GM23338 (cell line): ENCODE results near the gene ROR1. TPM values are rescaled to one million over a fixed set of nuclear protein-coding genes. Genes with fewer than 3 reads are reported as not detected.

ENCODE experiments used
- ATAC-seq: fragments of 200-7000 bp; cut with Tn5 transposase; 3 replicates; pipeline ENCODE4 v1.9.1; 2020
- DNase-seq: peaks from one replicate; pipeline ENCODE4 v3.0.0-alpha.2; 2015; ENCODE audit warnings: low spot score
- H2AFZ ChIP-seq: fragments of 200-600 bp; sonication (generic); 2 replicates; pipeline ENCODE4 v1.8.0; 2016; ENCODE audit warnings: antibody characterized with exemption, mild to moderate bottlenecking, moderate library complexity
- H3F3A ChIP-seq: fragments of 200-600 bp; sonication (generic); replicated peaks from 2 replicates; pipeline ENCODE4 v1.8.0; 2017; ENCODE audit warnings: antibody characterized with exemption, mixed run types, low read depth
- H3K27ac ChIP-seq: fragments of 200-600 bp; sonication (generic); 2 replicates; pipeline ENCODE4 v1.6.1; 2016; ENCODE audit warnings: low read depth
- H3K27me3 ChIP-seq: fragments of 200-600 bp; sonication (generic); 2 replicates; pipeline ENCODE4 v1.8.0; 2016; ENCODE audit warnings: mild to moderate bottlenecking, mixed run types, moderate library complexity; ENCODE audit not compliant: insufficient read depth
- H3K36me3 ChIP-seq: fragments of 200-600 bp; sonication (generic); 2 replicates; pipeline ENCODE4 v1.8.0; 2016; ENCODE audit warnings: mild to moderate bottlenecking; ENCODE audit not compliant: insufficient read depth
- H3K4me1 ChIP-seq: fragments of 200-600 bp; sonication (generic); 2 replicates; pipeline ENCODE4 v1.8.0; 2016; ENCODE audit warnings: mild to moderate bottlenecking, moderate library complexity; ENCODE audit not compliant: insufficient read depth
- H3K4me2 ChIP-seq: fragments of 200-600 bp; sonication (generic); 2 replicates; pipeline ENCODE4 v1.7.1; 2017; ENCODE audit warnings: mixed run types
- H3K4me3 ChIP-seq: fragments of 200-600 bp; sonication (generic); 2 replicates; pipeline ENCODE4 v1.6.1; 2016; ENCODE audit warnings: mixed run types
- H3K79me2 ChIP-seq: fragments of 200-600 bp; sonication (generic); replicated peaks from 2 replicates; pipeline ENCODE4 v1.8.0; 2017; ENCODE audit warnings: mild to moderate bottlenecking; ENCODE audit not compliant: insufficient read depth
- H3K9me2 ChIP-seq: fragments of 200-600 bp; sonication (generic); 2 replicates; pipeline ENCODE4 v1.8.0; 2017; ENCODE audit not compliant: insufficient read depth
- H4K20me1 ChIP-seq: fragments of 200-600 bp; sonication (generic); replicated peaks from 2 replicates; pipeline ENCODE4 v1.8.0; 2017; ENCODE audit warnings: mild to moderate bottlenecking; ENCODE audit not compliant: insufficient read depth
- H3K27ac Mint-ChIP-seq: 2 replicates; pipeline ENCODE4 v1.8.0; 2020; ENCODE audit warnings: inconsistent platforms, mild to moderate bottlenecking, moderate library complexity, mixed read lengths
- H3K27me3 Mint-ChIP-seq: 3 replicates; pipeline ENCODE4 v1.8.0; 2022; ENCODE audit warnings: low read depth, mild to moderate bottlenecking, moderate library complexity, mixed read lengths, inconsistent platforms; ENCODE audit not compliant: insufficient read depth, poor library complexity
- H3K36me3 Mint-ChIP-seq: 3 replicates; pipeline ENCODE4 v1.8.0; 2021; ENCODE audit warnings: low read depth, mild to moderate bottlenecking, inconsistent platforms, moderate library complexity, mixed read lengths
- H3K4me1 Mint-ChIP-seq: 3 replicates; pipeline ENCODE4 v1.8.0; 2020; ENCODE audit warnings: mild to moderate bottlenecking, inconsistent platforms, mixed read lengths
- H3K4me3 Mint-ChIP-seq: 3 replicates; pipeline ENCODE4 v1.8.0; 2021; ENCODE audit warnings: moderate library complexity, mild to moderate bottlenecking, inconsistent platforms, mixed read lengths
- H3K9me3 Mint-ChIP-seq: 3 replicates; pipeline ENCODE4 v1.8.0; 2020; ENCODE audit warnings: moderate library complexity, mild to moderate bottlenecking, inconsistent platforms, mixed read lengths
- CREB1 ChIP-seq: fragments of 250-450 bp; sonication (Bioruptor Pico); IDR thresholded peaks from 2 replicates; pipeline ENCODE4 v1.5.0; 2020; ENCODE audit warnings: low read depth, mild to moderate bottlenecking, moderate library complexity
- CTCF ChIP-seq, 2 experiments: fragments of 200-600 bp in 1 of 2; sonication (generic) in 1 of 2; conservative IDR thresholded peaks; 2 replicates each; pipeline versions ENCODE4 v1.5.1 to v1.6.1; 2016 to 2017; ENCODE audit warnings: antibody characterized with exemption in 2 of 2, low read depth in 2 of 2, mild to moderate bottlenecking in 2 of 2, moderate library complexity in 1 of 2
- ETS1 ChIP-seq: IDR thresholded peaks from 2 replicates; pipeline ENCODE4 v1.6.1; 2016; ENCODE audit warnings: antibody characterized with exemption
- JUNB ChIP-seq: IDR thresholded peaks from one replicate; pipeline ENCODE4 v1.6.1; 2016; ENCODE audit warnings: antibody characterized with exemption; ENCODE audit not compliant: unreplicated experiment
- NANOG ChIP-seq: IDR thresholded peaks from 2 replicates; pipeline ENCODE4 v1.6.1; 2016; ENCODE audit warnings: antibody characterized with exemption, borderline replicate concordance
- POLR2AphosphoS5 ChIP-seq: IDR thresholded peaks from 2 replicates; pipeline ENCODE4 v1.6.1; 2016; ENCODE audit warnings: antibody characterized with exemption, low read depth
- REST ChIP-seq: IDR thresholded peaks from one replicate; pipeline ENCODE4 v1.6.1; 2018; ENCODE audit warnings: antibody characterized with exemption; ENCODE audit not compliant: unreplicated experiment
- STAT1 ChIP-seq: IDR thresholded peaks from one replicate; pipeline ENCODE4 v1.6.1; 2016; ENCODE audit warnings: antibody characterized with exemption; ENCODE audit not compliant: unreplicated experiment
- ZNF114 ChIP-seq: fragments of 250-450 bp; sonication (Bioruptor Pico); IDR thresholded peaks from 2 replicates; pipeline ENCODE4 v1.5.0; 2020; ENCODE audit warnings: mild to moderate bottlenecking, moderate library complexity
- ZNF331 ChIP-seq: fragments of 250-450 bp; sonication (Bioruptor Pico); IDR thresholded peaks from 2 replicates; pipeline ENCODE4 v1.5.0; 2020; ENCODE audit warnings: low read depth, mild to moderate bottlenecking, moderate library complexity
- polyA plus RNA-seq: library from polyadenylated mRNA; unstranded; fragments of >200 nt; fragmentation: Nextera tagmentation; extraction: Ambion mirVana; gene quantifications from 2 replicates; pipeline ENCODE4 v1.2.1, GENCODE V29; 2016
- total RNA-seq: library from RNA; depleted of rRNA; stranded (reverse); fragments of >200 nt; shearing (Covaris generic); gene quantifications from 2 replicates; pipeline ENCODE4 v1.2.3, GENCODE V29; 2014

The ROR1 gene
- total and polyA plus RNA-seq, 2 experiments from 2014 or later = 59.7 to 96.0 TPM

- TF ChIP-seq ETS1 (no peak), POLR2AphosphoS5 (no peak), CTCF (conservative IDR thresholded peaks at IDR 0.05; ENCODE audit: low read depth in 2 of 2) (no peak), STAT1 (no peak), ZNF114 (no peak), NANOG (no peak), CREB1 (no peak), ZNF331 (CRISPR knock-in tag) (no peak), REST (no peak), JUNB (no peak)
Measured at GRCh38 chr1:64041371-64042131, 267.7 kb downstream of the ROR1 start (continued).

- Histone ChIP-seq H3K27ac (no peak overlapping the region), H3K9me2 (no peaks in the 10 kb centered on the region), H3K27me3 (no peaks in the 10 kb centered on the region), H3K4me2 (no peak overlapping the region), H2AFZ (no peak overlapping the region), H3K36me3 (no peaks in the 10 kb centered on the region), H3K4me3 (no peak overlapping the region), H3K79me2 (peaks cover 50% of the 10 kb centered on the region), H3F3A (no peaks in the 10 kb centered on the region), H3K4me1 (peaks cover 44% of the 10 kb centered on the region), H4K20me1 (0 out of 2 replicates have a peak, but pooled peaks cover 12% of the 10 kb centered on the region)
- no peaks in the 10 kb centered on the region for H3K9me3 Mint-ChIP-seq
- H3K27ac Mint-ChIP-seq = no peak overlapping the region
- ATAC-seq (no peak), DNase-seq (no peak)
- H3K36me3 Mint-ChIP-seq = peaks cover 3% of the 10 kb centered on the region; the same call in 1 of the 3 replicates
- peaks cover 63% of the 10 kb centered on the region for H3K4me1 Mint-ChIP-seq
- H3K27me3 Mint-ChIP-seq = no peaks in the 10 kb centered on the region
- H3K4me3 Mint-ChIP-seq = no peak overlapping the region
- TF ChIP-seq REST (no peak), ETS1 (no peak), JUNB (no peak), NANOG (no peak), POLR2AphosphoS5 (no peak)
Measured at GRCh38 chr1:64042331-64043100, 268.7 kb downstream of the ROR1 start.
